B cell (primary cell): ENCODE data around the gene ZNF407.

ENCODE experiments used
- CTCF ChIP-seq: fragments of 200-600 bp; IDR thresholded peaks from one replicate; pipeline ENCODE4 v1.8.0; 2022; ENCODE audit warnings: antibody characterized with exemption, mild to moderate bottlenecking
- EZH2 ChIP-seq: IDR thresholded peaks from 2 replicates; pipeline ENCODE4 v1.6.1; 2012; ENCODE audit warnings: borderline replicate concordance, low read depth, mild to moderate bottlenecking, moderate library complexity, low read length; ENCODE audit not compliant: insufficient read depth, poor library complexity, severe bottlenecking

GRCh38 chr18:75029481-75029880 is 431.8 kb downstream of the ZNF407 start:
- TF ChIP-seq CTCF (no peak), EZH2 (no peak)
